CD4-positive, CD25-positive, alpha-beta regulatory T cell (primary cell): ENCODE measurements around the gene LRRC4C. TPM values are rescaled to one million over a fixed set of nuclear protein-coding genes. Genes with fewer than 3 reads are reported as not detected.

Experiments
- ATAC-seq, 2 donors: fragments of 150-1000 bp; cut with Tn5 transposase; one replicate each; pipeline ENCODE4 v1.10.0; 2021; ENCODE audit warnings: low read depth in 2 of 2, moderate number of reproducible peaks in 2 of 2, moderate library complexity in 1 of 2
- DNase-seq, 3 donors: peaks; one replicate each; pipeline versions ENCODE4 v3.0.0 to v3.0.0-alpha.2; 2012 to 2022; ENCODE audit warnings: mixed read lengths in 1 of 3
- H3K27ac ChIP-seq: one replicate; pipeline ENCODE4 v1.7.0; 2013; ENCODE audit warnings: mild to moderate bottlenecking, low read length; ENCODE audit not compliant: insufficient read depth, poor library complexity, severe bottlenecking
- H3K27me3 ChIP-seq: one replicate; pipeline ENCODE4 v1.7.0; 2013; ENCODE audit warnings: low read length; ENCODE audit not compliant: control insufficient read depth, insufficient read depth
- H3K36me3 ChIP-seq: one replicate; pipeline ENCODE4 v1.7.0; 2013; ENCODE audit warnings: mild to moderate bottlenecking, low read length, moderate library complexity; ENCODE audit not compliant: control insufficient read depth, insufficient read depth
- H3K4me1 ChIP-seq: 2 replicates; pipeline ENCODE4 v1.7.0; 2013; ENCODE audit warnings: mild to moderate bottlenecking, low read length; ENCODE audit not compliant: insufficient read depth, control insufficient read depth, poor library complexity, severe bottlenecking
- H3K4me3 ChIP-seq: one replicate; pipeline ENCODE4 v1.7.0; 2013; ENCODE audit warnings: low read depth, mild to moderate bottlenecking, low read length, moderate library complexity
- H3K9me3 ChIP-seq, 2 experiments: 1 replicate in 1 of 2; 2 replicates in 1 of 2; pipeline ENCODE4 v1.7.0; 2013; ENCODE audit warnings: low read length in 2 of 2, mild to moderate bottlenecking in 1 of 2, moderate library complexity in 1 of 2; ENCODE audit not compliant: control insufficient read depth in 2 of 2
- H3K27ac Mint-ChIP-seq, 3 donors: one replicate each; pipeline ENCODE4 v1.8.0; 2020 to 2022; ENCODE audit warnings: mild to moderate bottlenecking in 3 of 3, mixed read lengths in 3 of 3, moderate library complexity in 2 of 3
- H3K27me3 Mint-ChIP-seq: one replicate; pipeline ENCODE4 v1.8.0; 2022; ENCODE audit warnings: mild to moderate bottlenecking, mixed read lengths
- H3K36me3 Mint-ChIP-seq: one replicate; pipeline ENCODE4 v1.8.0; 2020; ENCODE audit warnings: mixed read lengths
- H3K4me1 Mint-ChIP-seq, 4 donors: one replicate each; pipeline ENCODE4 v1.8.0; 2020 to 2022; ENCODE audit warnings: mixed read lengths in 4 of 4, mild to moderate bottlenecking in 1 of 4
- H3K4me3 Mint-ChIP-seq, 4 donors: one replicate each; pipeline ENCODE4 v1.8.0; 2020 to 2022; ENCODE audit warnings: mild to moderate bottlenecking in 4 of 4, mixed read lengths in 4 of 4, moderate library complexity in 3 of 4
- H3K9me3 Mint-ChIP-seq, 7 donors: one replicate each; pipeline ENCODE4 v1.8.0; 2020 to 2022; ENCODE audit warnings: mixed read lengths in 7 of 7, mild to moderate bottlenecking in 3 of 7, moderate library complexity in 2 of 7
- polyA plus RNA-seq, 4 donors: library from polyadenylated mRNA; unstranded; fragments of 300-500 nt; fragmentation: Illumina TruSeq; gene quantifications; one replicate each; pipeline ENCODE4 v1.2.3, GENCODE V29; 2021
- total RNA-seq: library from RNA; stranded (reverse); gene quantifications from one replicate; pipeline ENCODE4 v1.2.3, GENCODE V29; 2022

Gene LRRC4C
- total RNA-seq (not detected), polyA plus RNA-seq (not detected)

GRCh38 chr11:41459465-41460401, at the start of gene LRRC4C:
Gene LRRC4C, minus strand, starts transcription at chr11:41459652.
- Mint-ChIP-seq H3K9me3 (peaks cover 0 to 5% (median 0%) of the 10 kb centered on the region in 7 donors), H3K27ac (peak within 1 kb of the TSS in 1 of 3 donors; percentile 52), H3K4me3 (no peak within 1 kb of the TSS), H3K4me1 (no peaks in the 10 kb centered on the region), H3K27me3 (no peaks in the 10 kb centered on the region), H3K36me3 (no peaks in the 10 kb centered on the region)
- no peaks in the 10 kb centered on the region for H3K36me3 ChIP-seq
- no peaks in the 10 kb centered on the region for H3K9me3 ChIP-seq
- H3K4me1 ChIP-seq = no peaks in the 10 kb centered on the region
- no peak for DNase-seq
- no peaks in the 10 kb centered on the region for H3K27me3 ChIP-seq
- no peak for ATAC-seq
- H3K4me3 ChIP-seq = no peak within 1 kb of the TSS
- H3K27ac ChIP-seq = no peak within 1 kb of the TSS

GRCh38 chr11:41508121-41508520, 48.7 kb upstream of the LRRC4C start:
- no peak for DNase-seq

GRCh38 chr11:41499429-41499828, 40.0 kb upstream of the LRRC4C start:
- Mint-ChIP-seq H3K27ac (no peak overlapping the region), H3K4me3 (no peak overlapping the region), H3K27me3 (no peaks in the 10 kb centered on the region), H3K4me1 (no peaks in the 10 kb centered on the region), H3K9me3 (peaks cover 0 to 27% (median 9%) of the 10 kb centered on the region in 7 donors), H3K36me3 (no peaks in the 10 kb centered on the region)
- no peak overlapping the region for H3K4me3 ChIP-seq
- no peaks in the 10 kb centered on the region for H3K27me3 ChIP-seq
- ATAC-seq (no peak), DNase-seq (no peak)
- H3K36me3 ChIP-seq = no peaks in the 10 kb centered on the region
- H3K9me3 ChIP-seq = peaks cover 0 to 3% of the 10 kb centered on the region in 2 experiments
- no peak overlapping the region for H3K27ac ChIP-seq
- no peaks in the 10 kb centered on the region for H3K4me1 ChIP-seq

More at GRCh38 chr11:41508121-41508520, 48.7 kb upstream of the LRRC4C start:
- H3K4me3 Mint-ChIP-seq = no peak overlapping the region
- no peaks in the 10 kb centered on the region for H3K36me3 ChIP-seq
- no peak overlapping the region for H3K27ac ChIP-seq
- H3K4me1 ChIP-seq = no peaks in the 10 kb centered on the region
- no peaks in the 10 kb centered on the region for H3K27me3 ChIP-seq
- no peaks in the 10 kb centered on the region for H3K36me3 Mint-ChIP-seq
- no peaks in the 10 kb centered on the region for H3K27me3 Mint-ChIP-seq
- H3K27ac Mint-ChIP-seq = no peak overlapping the region
- no peak for ATAC-seq
- no peaks in the 10 kb centered on the region for H3K4me1 Mint-ChIP-seq
- H3K9me3 ChIP-seq = no peaks in the 10 kb centered on the region
- H3K4me3 ChIP-seq = no peak overlapping the region
- peaks cover 3 to 34% (median 10%) of the 10 kb centered on the region in 7 donors for H3K9me3 Mint-ChIP-seq

- no peaks in the 10 kb centered on the region for H3K4me1 ChIP-seq
- Mint-ChIP-seq H3K27me3 (no peaks in the 10 kb centered on the region), H3K4me1 (no peaks in the 10 kb centered on the region), H3K27ac (no peak overlapping the region), H3K36me3 (no peaks in the 10 kb centered on the region), H3K4me3 (no peak overlapping the region), H3K9me3 (peaks cover 0 to 22% (median 9%) of the 10 kb centered on the region in 7 donors)
- H3K36me3 ChIP-seq = no peaks in the 10 kb centered on the region
- no peak for ATAC-seq
- no peaks in the 10 kb centered on the region for H3K27me3 ChIP-seq
- peaks cover 0 to 5% of the 10 kb centered on the region in 2 experiments for H3K9me3 ChIP-seq
- no peak overlapping the region for H3K4me3 ChIP-seq
- no peak overlapping the region for H3K27ac ChIP-seq
- no peak for DNase-seq
Measured at GRCh38 chr11:41498726-41499125, 39.3 kb upstream of the LRRC4C start.

GRCh38 chr11:41497974-41498373, 38.5 kb upstream of the LRRC4C start:
- H3K36me3 Mint-ChIP-seq = no peaks in the 10 kb centered on the region
- Histone ChIP-seq H3K9me3 (peaks cover 0 to 5% of the 10 kb centered on the region in 2 experiments), H3K4me1 (no peaks in the 10 kb centered on the region), H3K4me3 (no peak overlapping the region), H3K36me3 (no peaks in the 10 kb centered on the region), H3K27ac (no peak overlapping the region), H3K27me3 (no peaks in the 10 kb centered on the region)
- peaks cover 0 to 17% (median 7%) of the 10 kb centered on the region in 7 donors for H3K9me3 Mint-ChIP-seq
- no peak overlapping the region for H3K4me3 Mint-ChIP-seq
- ATAC-seq (no peak), DNase-seq (no peak)
- no peaks in the 10 kb centered on the region for H3K27me3 Mint-ChIP-seq
- H3K27ac Mint-ChIP-seq = no peak overlapping the region
- H3K4me1 Mint-ChIP-seq = no peaks in the 10 kb centered on the region

GRCh38 chr11:41494716-41495115, 35.3 kb upstream of the LRRC4C start:
- Mint-ChIP-seq H3K9me3 (peaks cover 0 to 19% (median 5%) of the 10 kb centered on the region in 7 donors), H3K27ac (no peak overlapping the region), H3K4me3 (no peak overlapping the region), H3K4me1 (no peaks in the 10 kb centered on the region), H3K27me3 (no peaks in the 10 kb centered on the region), H3K36me3 (no peaks in the 10 kb centered on the region)
- Histone ChIP-seq H3K36me3 (no peaks in the 10 kb centered on the region), H3K9me3 (peaks cover 0 to 5% of the 10 kb centered on the region in 2 experiments), H3K27me3 (no peaks in the 10 kb centered on the region), H3K4me3 (no peak overlapping the region), H3K4me1 (no peaks in the 10 kb centered on the region), H3K27ac (no peak overlapping the region)
- no peak for DNase-seq
- no peak for ATAC-seq

GRCh38 chr11:41486424-41486823, 27.0 kb upstream of the LRRC4C start:
- H3K27me3 Mint-ChIP-seq = no peaks in the 10 kb centered on the region
- Histone ChIP-seq H3K4me3 (no peak overlapping the region), H3K36me3 (no peaks in the 10 kb centered on the region), H3K4me1 (no peaks in the 10 kb centered on the region), H3K9me3 (peaks cover 4 to 5% of the 10 kb centered on the region in 2 experiments), H3K27me3 (no peaks in the 10 kb centered on the region), H3K27ac (no peak overlapping the region)
- DNase-seq = no peak
- peaks cover 0 to 23% (median 7%) of the 10 kb centered on the region in 7 donors for H3K9me3 Mint-ChIP-seq
- H3K4me1 Mint-ChIP-seq = no peaks in the 10 kb centered on the region
- no peak for ATAC-seq
- no peak overlapping the region for H3K27ac Mint-ChIP-seq
- H3K36me3 Mint-ChIP-seq = no peaks in the 10 kb centered on the region
- H3K4me3 Mint-ChIP-seq = no peak overlapping the region
